Measurements from ENCODE around the gene PILRA.

DNA sequence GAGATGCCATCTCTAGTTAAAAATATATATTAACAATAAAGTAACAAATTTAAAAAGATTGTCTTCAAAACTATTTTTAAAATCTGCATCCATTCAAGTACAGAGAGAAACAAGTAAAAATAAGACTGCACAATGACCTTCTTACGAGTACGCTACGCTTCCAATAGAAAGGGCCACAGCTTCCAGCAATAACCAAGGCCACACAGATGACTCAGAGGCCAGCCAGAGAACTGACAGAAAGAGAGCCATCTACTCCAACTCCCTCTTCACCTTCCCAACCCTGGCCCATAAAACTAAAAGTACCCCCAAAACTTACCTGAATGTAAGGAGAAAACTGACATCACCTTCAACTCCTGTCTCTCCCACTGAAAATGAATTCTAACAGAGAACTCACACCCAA is 26.8 kb downstream of the PILRA start:
- TF ChIP-seq POLR2AphosphoS5 (IDR thresholded peaks at IDR 0.05; ENCODE audit: insufficient read depth in 1 of 2, low read depth in 1 of 2) (no peak), POLR2A (IDR thresholded peaks at IDR 0.05) (no peak)
- TF ChIP-seq, protein P1, sequence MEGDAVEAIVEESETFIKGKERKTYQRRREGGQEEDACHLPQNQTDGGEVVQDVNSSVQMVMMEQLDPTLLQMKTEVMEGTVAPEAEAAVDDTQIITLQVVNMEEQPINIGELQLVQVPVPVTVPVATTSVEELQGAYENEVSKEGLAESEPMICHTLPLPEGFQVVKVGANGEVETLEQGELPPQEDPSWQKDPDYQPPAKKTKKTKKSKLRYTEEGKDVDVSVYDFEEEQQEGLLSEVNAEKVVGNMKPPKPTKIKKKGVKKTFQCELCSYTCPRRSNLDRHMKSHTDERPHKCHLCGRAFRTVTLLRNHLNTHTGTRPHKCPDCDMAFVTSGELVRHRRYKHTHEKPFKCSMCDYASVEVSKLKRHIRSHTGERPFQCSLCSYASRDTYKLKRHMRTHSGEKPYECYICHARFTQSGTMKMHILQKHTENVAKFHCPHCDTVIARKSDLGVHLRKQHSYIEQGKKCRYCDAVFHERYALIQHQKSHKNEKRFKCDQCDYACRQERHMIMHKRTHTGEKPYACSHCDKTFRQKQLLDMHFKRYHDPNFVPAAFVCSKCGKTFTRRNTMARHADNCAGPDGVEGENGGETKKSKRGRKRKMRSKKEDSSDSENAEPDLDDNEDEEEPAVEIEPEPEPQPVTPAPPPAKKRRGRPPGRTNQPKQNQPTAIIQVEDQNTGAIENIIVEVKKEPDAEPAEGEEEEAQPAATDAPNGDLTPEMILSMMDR (IDR thresholded peaks at IDR 0.05) = no peak

All from vagina (tissue), 2 donors.